ENCODE data around the gene DHX32.
A peak's percentile ranks its signal among the peaks of the same experiment; 100 is the strongest.

DHX32 gene

GRCh38 chr10:125849448-125849847 lies 31.6 kb downstream of the DHX32 start:
- no peak for DNase-seq (ENCODE audit: low spot score)

GRCh38 chr10:125848857-125849256 lies 32.2 kb downstream of the DHX32 start:
- DNase-seq (ENCODE audit: low spot score): no peak

GRCh38 chr10:125848371-125848770 lies 32.7 kb downstream of the DHX32 start:
- DNase-seq (ENCODE audit: low spot score): no peak

GRCh38 chr10:125846894-125847293 lies 34.2 kb downstream of the DHX32 start:
- DNase-seq (ENCODE audit: low spot score): no peak

- no peak for DNase-seq (ENCODE audit: low spot score)
Observed at GRCh38 chr10:125845617-125846016, 35.5 kb downstream of the DHX32 start.

- DNase-seq (ENCODE audit: low spot score): no peak
Observed at GRCh38 chr10:125844751-125845221, 36.3 kb downstream of the DHX32 start.

- no peak for DNase-seq (ENCODE audit: low spot score)
Observed at GRCh38 chr10:125843603-125844329, 37.3 kb downstream of the DHX32 start.

GRCh38 chr10:125840955-125841354 lies 40.1 kb downstream of the DHX32 start:
- DNase-seq (ENCODE audit: low spot score): no peak

- DNase-seq (ENCODE audit: low spot score): no peak
Observed at GRCh38 chr10:125840406-125840805, 40.7 kb downstream of the DHX32 start.

- DNase-seq (ENCODE audit: low spot score): no peak
Observed at GRCh38 chr10:125838802-125839575, 42.1 kb downstream of the DHX32 start.

GRCh38 chr10:125836746-125837145 lies 44.3 kb downstream of the DHX32 start:
- DNase-seq (ENCODE audit: low spot score): no peak

- DNase-seq (ENCODE audit: low spot score): no peak
Observed at GRCh38 chr10:125828311-125828710, 52.8 kb downstream of the DHX32 start.

GRCh38 chr10:125827133-125827532 lies 54.0 kb downstream of the DHX32 start:
- no peak for DNase-seq (ENCODE audit: low spot score)

GRCh38 chr10:125824736-125825135 lies 56.4 kb downstream of the DHX32 start:
- peak; percentile 2 for DNase-seq (ENCODE audit: low spot score)

GRCh38 chr10:125823663-125824251 lies 57.3 kb downstream of the DHX32 start:
- DNase-seq (ENCODE audit: low spot score): no peak

GRCh38 chr10:125822878-125823662 lies 58.0 kb downstream of the DHX32 start, which contains the start of the genes BCCIP and UROS:
TSS of gene BCCIP (plus strand) at chr10:125823546. CDS start at chr10:125823558, 12 bp downstream.
TSS of gene UROS (minus strand) at chr10:125823258. CDS start at chr10:125816499, 6,759 bp downstream.
- DNase-seq (ENCODE audit: low spot score): peak; percentile 94

- no peak for DNase-seq (ENCODE audit: low spot score)
Observed at GRCh38 chr10:125820701-125821100, 60.4 kb downstream of the DHX32 start.

- DNase-seq (ENCODE audit: low spot score): no peak
Observed at GRCh38 chr10:125817337-125817946, 63.6 kb downstream of the DHX32 start.

GRCh38 chr10:125816548-125816947 lies 64.5 kb downstream of the DHX32 start:
- DNase-seq (ENCODE audit: low spot score): no peak

GRCh38 chr10:125815764-125816163 lies 65.3 kb downstream of the DHX32 start:
- DNase-seq (ENCODE audit: low spot score): no peak

GRCh38 chr10:125812128-125812750 lies 68.9 kb downstream of the DHX32 start:
- DNase-seq (ENCODE audit: low spot score): no peak

Measured in LoVo (cell line).